ENCODE measurements around the gene ERVK3-1.

The ERVK3-1 gene

DNA sequence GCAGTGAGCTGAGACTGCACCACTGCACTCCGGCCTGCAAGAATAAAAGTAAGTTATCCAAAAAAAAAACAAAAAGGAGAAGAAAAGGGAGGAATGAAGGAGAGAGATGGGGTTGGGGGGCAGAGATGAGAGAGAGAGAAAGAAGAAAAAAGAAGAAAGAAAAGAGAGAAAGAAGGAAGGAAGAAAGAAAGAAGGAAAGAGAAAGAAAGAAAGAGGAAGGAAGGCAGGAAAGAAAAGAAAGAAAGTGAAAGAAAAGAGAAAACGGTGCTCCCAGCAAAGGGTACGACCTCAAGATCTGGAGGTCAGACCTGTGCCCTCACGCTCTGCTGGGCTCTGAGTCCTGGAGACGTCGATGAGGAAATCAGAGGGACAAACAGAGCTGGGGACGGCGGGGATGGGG lies 44.4 kb downstream of the ERVK3-1 start:
- Histone ChIP-seq H3K79me2 (ENCODE audit: control insufficient read depth, insufficient read depth, low read length) (no peaks in the 10 kb centered on the region), H3K27ac (ENCODE audit: low read depth, low read length) (no peak overlapping the region), H2BK5ac (ENCODE audit: low read length) (no peak overlapping the region), H3K4me3 (ENCODE audit: low read length) (no peak overlapping the region), H3K4me1 (ENCODE audit: control insufficient read depth, low read depth, low read length) (no peaks in the 10 kb centered on the region), H3K4ac (ENCODE audit: low read depth, low read length) (no peak overlapping the region), H3K9ac (ENCODE audit: low read length) (no peak overlapping the region), H3K79me1 (ENCODE audit: low read length) (no peaks in the 10 kb centered on the region), H2BK120ac (ENCODE audit: low read depth, low read length) (no peak overlapping the region), H3K36me3 (ENCODE audit: control insufficient read depth, insufficient read depth, low read length) (no peaks in the 10 kb centered on the region), H3K27me3 (ENCODE audit: insufficient read depth, low read length, poor library complexity) (no peaks in the 10 kb centered on the region), H4K8ac (ENCODE audit: low read depth, low read length) (no peak overlapping the region), H4K5ac (ENCODE audit: low read length) (no peak overlapping the region), H2BK15ac (replicated peaks; ENCODE audit: low read depth) (no peak overlapping the region), H2AK5ac (ENCODE audit: low read length) (no peak overlapping the region), H3K4me2 (ENCODE audit: low read length) (no peak overlapping the region), H3K23ac (ENCODE audit: low read length) (no peak overlapping the region), H3K18ac (ENCODE audit: low read length) (no peak overlapping the region), H3K56ac (ENCODE audit: low read length) (no peak overlapping the region)
- no peak for DNase-seq
- WGBS (ENCODE audit: extremely low coverage, insufficient coverage, low lambda C conversion rate), result no CpG with 5 or more reads among the region's 8 CpGs

DNA sequence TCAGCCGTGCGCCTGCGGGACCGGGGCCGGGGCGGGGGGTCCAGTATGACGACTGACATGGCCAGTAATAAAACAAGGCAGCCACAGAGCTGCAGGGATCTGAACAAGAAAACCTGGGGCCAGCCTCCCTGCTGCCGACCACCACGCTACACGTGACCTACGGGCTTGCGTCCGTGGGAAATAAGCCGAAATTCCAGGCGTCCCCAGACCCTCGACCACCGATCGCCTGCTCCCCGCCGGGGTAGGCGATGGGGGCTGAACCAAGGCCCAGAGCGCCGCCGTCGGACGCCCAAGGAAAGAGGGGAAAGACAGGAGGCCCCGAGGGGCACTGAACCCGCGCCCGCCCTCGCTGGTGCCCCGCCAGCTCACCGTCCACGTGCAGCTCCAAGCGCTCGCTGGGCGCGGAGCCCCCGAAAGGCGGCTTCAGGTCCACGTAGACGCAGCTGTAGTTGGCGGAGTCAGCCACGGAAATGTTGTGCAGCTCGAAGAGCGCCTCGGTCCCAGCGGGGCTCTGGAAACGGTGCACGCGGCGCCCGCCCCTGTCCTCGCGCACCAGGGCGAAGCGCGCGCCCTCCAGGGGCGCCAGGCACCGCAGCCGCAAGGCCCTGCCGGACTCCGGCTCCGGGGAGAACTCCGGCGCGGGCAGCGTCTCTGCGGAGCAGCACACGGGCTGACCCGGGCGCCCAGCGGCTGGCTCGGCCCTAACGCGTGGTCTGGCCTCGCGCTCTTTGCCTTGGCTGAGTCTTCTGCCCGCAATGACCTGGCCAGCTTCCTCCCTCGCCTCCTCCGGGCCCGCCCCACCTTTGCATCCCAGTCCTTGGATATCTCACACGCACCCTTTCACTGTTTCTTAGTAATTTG lies 45.1 kb downstream of the ERVK3-1 start:
- Histone ChIP-seq H2BK120ac (ENCODE audit: low read depth, low read length) (no peak overlapping the region), H4K8ac (ENCODE audit: low read depth, low read length) (no peak overlapping the region), H3K9ac (ENCODE audit: low read length) (no peak overlapping the region), H3K27ac (ENCODE audit: low read depth, low read length) (no peak overlapping the region), H3K18ac (ENCODE audit: low read length) (no peak overlapping the region), H3K27me3 (ENCODE audit: insufficient read depth, low read length, poor library complexity) (no peaks in the 10 kb centered on the region), H3K56ac (ENCODE audit: low read length) (no peak overlapping the region), H3K79me1 (ENCODE audit: low read length) (no peaks in the 10 kb centered on the region), H3K4me3 (ENCODE audit: low read length) (no peak overlapping the region), H3K4me2 (ENCODE audit: low read length) (no peak overlapping the region), H3K23ac (ENCODE audit: low read length) (no peak overlapping the region), H2AK5ac (ENCODE audit: low read length) (no peak overlapping the region), H2BK5ac (ENCODE audit: low read length) (no peak overlapping the region), H3K79me2 (ENCODE audit: control insufficient read depth, insufficient read depth, low read length) (no peaks in the 10 kb centered on the region), H3K4me1 (ENCODE audit: control insufficient read depth, low read depth, low read length) (no peaks in the 10 kb centered on the region), H4K5ac (ENCODE audit: low read length) (no peak overlapping the region), H3K4ac (ENCODE audit: low read depth, low read length) (no peak overlapping the region), H3K36me3 (ENCODE audit: control insufficient read depth, insufficient read depth, low read length) (no peaks in the 10 kb centered on the region), H2BK15ac (replicated peaks; ENCODE audit: low read depth) (no peak overlapping the region)
- DNase-seq, result no peak
- no CpG with 5 or more reads among the region's 84 CpGs for WGBS (ENCODE audit: extremely low coverage, insufficient coverage, low lambda C conversion rate)

GRCh38 chr19:58350871-58351557 lies 45.8 kb downstream of the ERVK3-1 start:
- H3K4ac ChIP-seq (ENCODE audit: low read depth, low read length), result no peak overlapping the region
- no peak overlapping the region for H4K5ac ChIP-seq (ENCODE audit: low read length)
- no peak overlapping the region for H2BK15ac ChIP-seq (replicated peaks; ENCODE audit: low read depth)
- no peak overlapping the region for H2AK5ac ChIP-seq (ENCODE audit: low read length)
- no peaks in the 10 kb centered on the region for H3K4me1 ChIP-seq (ENCODE audit: control insufficient read depth, low read depth, low read length)
- no peaks in the 10 kb centered on the region for H3K27me3 ChIP-seq (ENCODE audit: insufficient read depth, low read length, poor library complexity)
- H3K9ac ChIP-seq (ENCODE audit: low read length), result no peak overlapping the region
- H3K79me2 ChIP-seq (ENCODE audit: control insufficient read depth, insufficient read depth, low read length), result no peaks in the 10 kb centered on the region
- no peak overlapping the region for H2BK120ac ChIP-seq (ENCODE audit: low read depth, low read length)
- no peak overlapping the region for H3K56ac ChIP-seq (ENCODE audit: low read length)
- no peak overlapping the region for H4K8ac ChIP-seq (ENCODE audit: low read depth, low read length)
- H3K18ac ChIP-seq (ENCODE audit: low read length), result no peak overlapping the region
- no peak overlapping the region for H2BK5ac ChIP-seq (ENCODE audit: low read length)
- DNase-seq, result no peak
- H3K79me1 ChIP-seq (ENCODE audit: low read length), result no peaks in the 10 kb centered on the region
- H3K4me3 ChIP-seq (ENCODE audit: low read length), result no peak overlapping the region
- H3K23ac ChIP-seq (ENCODE audit: low read length), result no peak overlapping the region
- H3K27ac ChIP-seq (ENCODE audit: low read depth, low read length), result no peak overlapping the region
- WGBS (ENCODE audit: extremely low coverage, insufficient coverage, low lambda C conversion rate), result no CpG with 5 or more reads among the region's 34 CpGs
- no peaks in the 10 kb centered on the region for H3K36me3 ChIP-seq (ENCODE audit: control insufficient read depth, insufficient read depth, low read length)
- H3K4me2 ChIP-seq (ENCODE audit: low read length), result no peak overlapping the region

- H3K79me1 ChIP-seq (ENCODE audit: low read length), result no peaks in the 10 kb centered on the region
- H3K4me3 ChIP-seq (ENCODE audit: low read length), result no peak overlapping the region
- no peak overlapping the region for H2AK5ac ChIP-seq (ENCODE audit: low read length)
- no peak overlapping the region for H3K18ac ChIP-seq (ENCODE audit: low read length)
- WGBS (ENCODE audit: extremely low coverage, insufficient coverage, low lambda C conversion rate), result no CpG with 5 or more reads among the region's 9 CpGs
- H3K23ac ChIP-seq (ENCODE audit: low read length), result no peak overlapping the region
- H3K79me2 ChIP-seq (ENCODE audit: control insufficient read depth, insufficient read depth, low read length), result no peaks in the 10 kb centered on the region
- no peak overlapping the region for H2BK5ac ChIP-seq (ENCODE audit: low read length)
- no peak overlapping the region for H3K4me2 ChIP-seq (ENCODE audit: low read length)
- DNase-seq, result no peak
- no peak overlapping the region for H3K9ac ChIP-seq (ENCODE audit: low read length)
- no peak overlapping the region for H3K4ac ChIP-seq (ENCODE audit: low read depth, low read length)
- no peaks in the 10 kb centered on the region for H3K27me3 ChIP-seq (ENCODE audit: insufficient read depth, low read length, poor library complexity)
- no peak overlapping the region for H4K8ac ChIP-seq (ENCODE audit: low read depth, low read length)
- no peak overlapping the region for H2BK15ac ChIP-seq (replicated peaks; ENCODE audit: low read depth)
- H4K5ac ChIP-seq (ENCODE audit: low read length), result no peak overlapping the region
- H3K36me3 ChIP-seq (ENCODE audit: control insufficient read depth, insufficient read depth, low read length), result no peaks in the 10 kb centered on the region
- H3K27ac ChIP-seq (ENCODE audit: low read depth, low read length), result no peak overlapping the region
- no peaks in the 10 kb centered on the region for H3K4me1 ChIP-seq (ENCODE audit: control insufficient read depth, low read depth, low read length)
- H2BK120ac ChIP-seq (ENCODE audit: low read depth, low read length), result no peak overlapping the region
- no peak overlapping the region for H3K56ac ChIP-seq (ENCODE audit: low read length)
Measured at GRCh38 chr19:58351558-58351878, 46.3 kb downstream of the ERVK3-1 start.

GRCh38 chr19:58351990-58352755 lies 47.0 kb downstream of the ERVK3-1 start:
- Histone ChIP-seq H3K23ac (ENCODE audit: low read length) (no peak overlapping the region), H3K27ac (ENCODE audit: low read depth, low read length) (no peak overlapping the region), H3K9ac (ENCODE audit: low read length) (no peak overlapping the region), H3K4ac (ENCODE audit: low read depth, low read length) (no peak overlapping the region), H2BK120ac (ENCODE audit: low read depth, low read length) (no peak overlapping the region), H2BK15ac (replicated peaks; ENCODE audit: low read depth) (no peak overlapping the region), H3K79me1 (ENCODE audit: low read length) (no peaks in the 10 kb centered on the region), H3K79me2 (ENCODE audit: control insufficient read depth, insufficient read depth, low read length) (no peaks in the 10 kb centered on the region), H3K27me3 (ENCODE audit: insufficient read depth, low read length, poor library complexity) (no peaks in the 10 kb centered on the region), H3K4me2 (ENCODE audit: low read length) (no peak overlapping the region), H3K4me1 (ENCODE audit: control insufficient read depth, low read depth, low read length) (no peaks in the 10 kb centered on the region), H3K56ac (ENCODE audit: low read length) (no peak overlapping the region), H3K18ac (ENCODE audit: low read length) (no peak overlapping the region), H2BK5ac (ENCODE audit: low read length) (no peak overlapping the region), H3K4me3 (ENCODE audit: low read length) (no peak overlapping the region), H4K5ac (ENCODE audit: low read length) (no peak overlapping the region), H4K8ac (ENCODE audit: low read depth, low read length) (no peak overlapping the region), H3K36me3 (ENCODE audit: control insufficient read depth, insufficient read depth, low read length) (no peaks in the 10 kb centered on the region), H2AK5ac (ENCODE audit: low read length) (no peak overlapping the region)
- WGBS (ENCODE audit: extremely low coverage, insufficient coverage, low lambda C conversion rate), result no CpG with 5 or more reads among the region's 23 CpGs
- DNase-seq, result no peak

Data from mesendoderm (in vitro differentiated cells).